Measurements from ENCODE around the gene GALNT14. TPM values are rescaled to one million over a fixed set of nuclear protein-coding genes. Genes with fewer than 3 reads are reported as not detected.

Gene GALNT14
- total RNA-seq, 1 experiment from 2014 or later = not detected

DNA sequence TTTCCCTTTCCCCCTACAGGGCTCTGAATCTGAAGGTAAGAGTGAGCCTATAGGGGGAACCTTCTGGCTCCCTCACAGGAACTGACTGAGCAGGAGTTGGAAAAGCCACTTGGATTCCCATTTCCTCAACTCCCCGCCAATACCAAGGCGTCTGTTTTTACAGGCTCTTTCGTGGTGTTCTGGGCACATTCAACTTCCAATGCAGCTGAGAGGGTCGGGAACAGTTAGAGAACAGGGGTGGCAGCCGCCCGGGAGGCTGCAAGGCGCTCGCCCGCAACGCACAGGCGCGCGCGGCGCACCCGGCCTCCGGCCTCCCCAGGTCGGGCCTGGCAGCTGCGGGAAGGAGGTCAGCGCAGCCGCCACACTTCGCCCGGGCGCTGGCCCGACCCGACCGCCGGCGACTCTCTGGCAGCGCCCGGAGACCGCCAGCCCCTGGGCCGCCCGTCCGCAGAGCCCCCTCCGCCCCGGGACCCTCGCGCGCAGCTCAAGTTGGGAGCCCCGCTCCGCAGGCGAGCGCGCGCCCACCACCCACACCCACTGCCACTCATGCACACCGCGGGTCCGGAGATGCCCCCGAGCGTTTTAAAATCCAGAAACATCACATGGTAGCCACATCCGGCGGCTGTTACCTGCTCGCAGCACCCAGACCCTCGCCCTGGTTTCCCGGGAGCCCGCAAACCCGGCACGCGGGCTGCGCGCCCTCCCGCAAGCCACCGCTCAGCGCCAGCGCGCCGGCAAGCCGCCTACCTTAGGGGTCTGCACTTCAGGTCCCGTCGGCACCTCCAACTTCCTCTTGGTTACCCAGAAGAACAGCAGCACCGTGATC, 816 bp downstream of the GALNT14 start:
- DNase-seq (ENCODE audit: low spot score) = peak; percentile 8
- in situ Hi-C loops (cut with HindIII; ENCODE audit: low sequenced_read_pairs) = no loop called here

- in situ Hi-C loops (cut with HindIII; ENCODE audit: low sequenced_read_pairs) = no loop called here
- no peak for DNase-seq (ENCODE audit: low spot score)
Measured at GRCh38 chr2:31136732-31137131, 1.5 kb downstream of the GALNT14 start.

GRCh38 chr2:31136000-31136399, 2.2 kb downstream of the GALNT14 start:
- no peak for DNase-seq (ENCODE audit: low spot score)
- in situ Hi-C loops (cut with HindIII; ENCODE audit: low sequenced_read_pairs) = no loop called here

DNA sequence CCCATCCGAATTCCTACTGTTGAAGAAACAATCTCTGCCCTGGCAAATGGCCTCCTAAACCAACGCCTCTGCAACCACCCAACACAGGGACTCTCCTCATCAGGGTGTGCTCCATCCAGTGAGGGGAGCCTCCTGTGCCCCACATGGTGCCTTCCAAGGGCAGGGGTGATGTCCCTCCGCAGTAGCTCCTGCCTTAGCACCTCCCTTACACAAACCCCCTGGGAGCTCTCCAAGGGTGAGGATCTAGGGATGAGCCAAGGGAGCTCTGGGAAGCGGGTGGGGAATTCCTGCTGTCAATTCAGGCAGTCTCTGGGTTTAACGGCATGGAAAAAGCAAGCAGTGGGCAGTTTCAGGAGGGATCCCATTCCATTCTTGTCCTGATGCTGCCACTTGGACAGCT, 3.8 kb downstream of the GALNT14 start:
- in situ Hi-C loops (cut with HindIII; ENCODE audit: low sequenced_read_pairs) = no loop called here
- no peak for DNase-seq (ENCODE audit: low spot score)

GRCh38 chr2:31132786-31133185, 5.5 kb downstream of the GALNT14 start:
- in situ Hi-C loops (cut with HindIII; ENCODE audit: low sequenced_read_pairs) = no loop called here

DNA sequence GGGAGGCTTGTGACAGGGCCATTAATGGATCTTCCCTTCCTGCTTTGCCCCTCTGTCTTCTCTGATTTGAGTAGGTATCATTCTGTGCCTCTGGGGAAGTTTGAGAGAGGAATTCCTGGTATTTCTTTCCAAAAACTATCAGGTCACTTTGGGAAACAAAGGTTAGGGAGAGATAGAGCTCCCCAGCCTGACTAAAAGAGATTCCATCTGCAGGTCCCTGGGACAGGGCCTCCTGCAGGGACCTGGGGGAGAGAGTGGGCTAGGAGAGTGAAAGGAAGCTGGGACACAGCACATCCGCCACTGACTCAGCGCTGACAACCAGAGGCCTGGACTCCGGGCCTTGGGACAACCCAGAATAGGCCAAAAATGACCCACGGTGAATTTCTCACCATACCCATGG, 6.4 kb downstream of the GALNT14 start:
- in situ Hi-C loops (cut with HindIII; ENCODE audit: low sequenced_read_pairs) = no loop called here
- DNase-seq (ENCODE audit: low spot score) = no peak

More at GRCh38 chr2:31132786-31133185, 5.5 kb downstream of the GALNT14 start:
- DNase-seq (ENCODE audit: low spot score) = no peak

DNA sequence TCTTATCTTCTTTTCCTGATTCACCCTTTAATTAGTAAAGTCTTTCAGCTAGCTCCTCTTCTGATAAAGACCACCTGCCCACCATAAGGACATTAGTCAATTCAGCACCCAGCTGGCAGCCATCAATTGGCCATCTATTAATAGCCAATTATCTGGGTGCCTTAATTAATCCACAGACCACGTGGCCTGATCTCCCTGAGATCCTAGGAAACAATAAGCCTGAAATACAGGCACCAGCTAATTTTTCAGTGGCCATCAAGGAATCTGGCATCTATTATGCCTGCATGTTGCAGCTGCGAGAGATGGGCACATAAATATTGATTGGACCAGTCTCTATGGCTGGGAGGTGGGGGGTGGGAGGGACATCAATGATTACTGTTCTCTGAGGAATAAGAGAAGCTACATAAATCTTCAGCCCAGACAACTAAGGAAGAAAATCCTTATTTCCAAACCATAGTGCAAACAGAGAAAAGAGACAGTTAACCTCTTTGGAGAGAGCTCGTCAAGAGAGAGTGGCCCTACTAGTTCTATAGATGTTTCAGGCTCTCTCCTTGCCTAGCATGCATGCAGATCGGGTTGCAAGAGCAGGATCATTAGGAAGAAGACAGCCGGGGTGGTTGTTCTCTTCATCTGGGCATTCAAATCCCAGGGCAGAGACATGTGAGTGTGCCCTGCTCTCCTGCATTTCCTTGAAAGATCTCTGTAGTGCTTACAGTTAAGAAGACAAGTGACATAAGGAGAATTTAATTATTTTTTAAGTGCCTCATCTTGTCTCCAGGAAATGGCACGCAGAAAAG, 8.7 kb downstream of the GALNT14 start:
- in situ Hi-C loops (cut with HindIII; ENCODE audit: low sequenced_read_pairs) = no loop called here

DNA sequence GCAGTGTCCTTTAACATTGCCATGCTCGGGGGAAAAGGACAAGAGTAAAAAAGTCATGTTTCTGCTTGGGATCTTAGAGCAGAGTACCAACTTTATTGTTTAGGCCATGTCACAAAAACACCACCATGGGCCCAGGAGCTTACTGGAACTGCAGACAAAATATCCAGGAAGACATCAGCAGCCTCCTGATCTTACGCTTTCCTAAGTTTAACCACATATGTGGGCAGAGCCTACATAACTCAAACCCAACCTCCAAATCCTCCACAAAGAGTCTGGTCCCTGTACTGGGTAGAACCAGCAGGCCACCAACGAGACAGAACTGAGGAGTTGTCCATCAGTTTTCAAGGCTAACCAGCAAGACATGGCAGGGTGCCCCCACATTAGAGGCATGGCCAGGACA, 10.3 kb downstream of the GALNT14 start:
- no peak for DNase-seq (ENCODE audit: low spot score)
- in situ Hi-C loops (cut with HindIII; ENCODE audit: low sequenced_read_pairs) = no loop called here

More for the DNA sequence above, 8.7 kb downstream of the GALNT14 start:
- no peak for DNase-seq (ENCODE audit: low spot score)

DNA sequence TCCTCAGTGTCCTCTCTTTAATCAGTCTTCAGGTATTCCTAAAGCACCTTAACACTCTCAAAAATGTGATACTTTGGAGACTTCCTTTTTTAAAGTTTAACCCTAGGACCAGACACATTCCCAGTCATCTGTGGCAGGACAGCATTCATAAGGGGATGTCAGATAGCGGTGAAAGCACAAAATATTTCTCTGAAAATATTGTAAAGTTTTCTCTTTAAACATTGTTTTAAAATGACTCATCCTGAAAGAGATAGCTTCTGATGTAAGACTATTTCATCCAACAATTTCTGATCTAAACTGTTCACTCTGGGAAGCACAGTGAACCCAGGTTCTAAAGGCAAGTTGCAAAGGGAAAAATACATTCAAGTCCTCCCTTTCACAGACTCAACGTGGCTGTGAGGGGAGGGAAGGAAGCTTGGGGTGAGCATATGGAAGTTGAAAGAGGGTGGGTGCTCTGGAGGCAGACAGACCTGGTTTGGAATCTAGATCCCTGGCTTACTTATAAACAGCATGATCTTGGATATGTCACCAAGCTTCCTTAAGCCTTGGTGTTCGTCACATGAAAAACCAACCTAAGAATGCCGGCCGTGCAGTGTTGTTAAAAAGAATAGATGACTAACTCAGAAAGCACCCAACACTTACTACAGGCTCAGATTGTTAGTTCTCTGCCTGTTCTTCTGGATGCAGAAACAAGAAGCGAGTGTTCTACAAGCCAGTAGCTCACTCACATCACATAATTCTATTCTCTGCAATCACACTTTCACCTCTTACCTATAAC, 12.1 kb downstream of the GALNT14 start:
- no peak for DNase-seq (ENCODE audit: low spot score)
- in situ Hi-C loops (cut with HindIII; ENCODE audit: low sequenced_read_pairs) = no loop called here

- DNase-seq (ENCODE audit: low spot score) = no peak
- in situ Hi-C loops (cut with HindIII; ENCODE audit: low sequenced_read_pairs) = no loop called here
Measured at GRCh38 chr2:31124904-31125303, 13.3 kb downstream of the GALNT14 start.

GRCh38 chr2:31122133-31122532, 16.1 kb downstream of the GALNT14 start:
- in situ Hi-C loops (cut with HindIII; ENCODE audit: low sequenced_read_pairs) = no loop called here
- no peak for DNase-seq (ENCODE audit: low spot score)

DNA sequence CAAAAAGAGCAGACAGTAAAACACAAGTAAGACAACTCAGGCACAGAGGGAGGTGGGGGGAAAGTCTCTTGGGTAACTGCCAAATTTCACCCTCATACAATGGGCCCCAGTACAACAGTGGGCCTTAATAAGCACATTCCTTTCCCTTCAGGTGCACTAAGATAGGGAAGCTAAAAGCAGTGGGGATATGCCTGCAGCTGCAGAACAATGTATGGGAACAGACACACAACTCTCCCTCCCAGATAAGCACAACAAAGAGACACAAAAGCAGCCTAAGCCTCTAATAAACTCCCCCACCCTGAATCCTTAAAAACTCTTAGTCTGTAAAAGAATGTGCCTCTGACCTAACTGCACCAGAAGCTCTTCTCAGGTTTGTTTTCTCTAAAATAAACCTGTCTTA, 24.5 kb downstream of the GALNT14 start:
- in situ Hi-C loops (cut with HindIII; ENCODE audit: low sequenced_read_pairs) = no loop called here
- no peak for DNase-seq (ENCODE audit: low spot score)

GRCh38 chr2:31112544-31112943, 25.7 kb downstream of the GALNT14 start:
- in situ Hi-C loops (cut with HindIII; ENCODE audit: low sequenced_read_pairs) = no loop called here
- DNase-seq (ENCODE audit: low spot score) = no peak

GRCh38 chr2:31110998-31111397, 27.2 kb downstream of the GALNT14 start:
- in situ Hi-C loops (cut with HindIII; ENCODE audit: low sequenced_read_pairs) = no loop called here

GRCh38 chr2:31110431-31110830, 27.8 kb downstream of the GALNT14 start:
- DNase-seq (ENCODE audit: low spot score) = no peak
- in situ Hi-C loops (cut with HindIII; ENCODE audit: low sequenced_read_pairs) = no loop called here

More at GRCh38 chr2:31110998-31111397, 27.2 kb downstream of the GALNT14 start:
- no peak for DNase-seq (ENCODE audit: low spot score)

GRCh38 chr2:31109633-31110192, 28.5 kb downstream of the GALNT14 start:
- in situ Hi-C loops (cut with HindIII; ENCODE audit: low sequenced_read_pairs) = no loop called here
- no peak for DNase-seq (ENCODE audit: low spot score)

DNA sequence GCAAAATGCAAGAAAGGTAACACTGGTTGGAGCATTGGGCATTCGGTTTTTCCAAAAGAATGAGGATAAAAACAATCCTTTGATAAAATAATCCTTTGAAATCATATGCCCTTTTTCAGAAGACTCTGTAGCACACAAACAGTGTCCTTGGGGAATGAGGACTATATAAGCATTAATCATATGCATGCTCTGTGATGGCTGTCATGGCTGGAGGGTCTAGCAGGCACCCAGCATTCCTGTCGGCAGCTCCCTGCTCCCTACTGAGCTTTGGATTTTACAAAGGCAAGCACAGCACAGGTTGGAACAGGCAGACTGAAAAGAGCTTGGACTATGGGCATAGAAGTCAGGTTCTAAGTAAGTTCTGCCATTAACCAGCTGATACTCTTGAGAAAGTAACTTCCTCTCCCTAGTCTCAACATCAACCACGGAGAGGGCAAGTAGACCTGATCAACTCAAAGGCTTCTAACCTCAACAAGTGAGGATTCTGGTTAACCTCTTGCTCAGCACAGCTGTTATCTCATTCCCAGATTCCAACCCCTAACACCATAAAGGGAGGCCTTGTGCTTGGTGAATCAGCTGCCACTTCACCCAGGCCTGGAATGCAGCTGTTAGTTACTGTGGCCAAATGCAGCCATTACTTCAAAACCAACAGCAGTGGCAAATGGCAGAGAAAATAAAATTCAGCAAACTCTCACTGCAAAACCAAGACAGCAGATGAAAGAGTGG, 29.5 kb downstream of the GALNT14 start:
- in situ Hi-C loops (cut with HindIII; ENCODE audit: low sequenced_read_pairs) = no loop called here
- DNase-seq (ENCODE audit: low spot score) = no peak

DNA sequence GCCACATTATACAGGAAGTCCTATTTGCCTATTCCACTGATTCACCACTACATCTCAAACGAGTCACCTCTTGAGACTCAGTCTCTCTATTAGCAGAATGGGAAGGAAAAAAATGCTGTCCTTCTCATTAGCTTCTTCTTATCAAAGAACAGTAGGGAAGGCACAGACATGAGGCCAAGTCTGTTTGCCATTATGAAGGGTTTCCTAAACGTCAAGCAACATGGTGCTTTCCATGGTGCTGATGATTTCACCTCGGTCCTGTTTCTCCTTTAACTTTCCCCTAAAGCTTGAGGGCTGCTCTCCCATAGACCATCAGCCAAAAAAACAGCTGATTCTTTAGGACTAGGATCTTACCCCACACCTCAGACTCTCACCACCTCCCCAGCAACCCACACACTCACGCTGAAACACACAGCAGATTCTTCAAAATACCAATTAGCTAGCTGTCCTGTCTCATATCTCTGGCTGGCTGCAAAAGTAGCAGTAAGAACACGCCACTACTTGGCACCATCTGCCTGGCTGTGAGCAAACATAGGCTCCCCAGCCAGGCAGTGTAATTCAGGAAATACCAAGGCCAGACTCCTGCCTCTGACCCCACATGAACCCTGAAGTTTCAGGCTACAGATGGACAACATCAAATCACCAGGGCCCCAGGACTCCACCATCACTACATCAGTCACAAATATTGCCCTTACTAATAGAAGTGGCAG, 30.5 kb downstream of the GALNT14 start:
- DNase-seq (ENCODE audit: low spot score) = no peak
- in situ Hi-C loops (cut with HindIII; ENCODE audit: low sequenced_read_pairs) = no loop called here
